ENCODE results near the gene ZNF138.

DNA sequence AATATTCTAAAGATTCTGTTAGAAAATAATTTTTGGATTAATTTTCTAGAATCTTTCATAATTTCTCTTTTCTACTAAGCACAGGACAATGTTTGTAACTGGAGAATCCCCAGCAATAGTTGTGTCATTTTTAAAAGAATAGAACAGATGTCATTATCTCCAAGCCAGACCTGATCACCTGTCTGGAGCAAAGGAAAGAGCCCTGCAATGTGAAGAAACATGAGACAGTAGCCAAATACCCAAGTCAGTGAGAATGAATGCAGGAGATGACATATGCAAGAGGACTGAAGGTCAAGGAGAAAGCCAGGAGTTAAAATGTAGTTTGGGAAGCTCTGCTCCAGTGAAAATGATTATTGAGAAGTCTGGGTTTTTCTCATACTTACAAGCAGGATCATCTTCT is 25.4 kb upstream of the ZNF138 start:
- TF ChIP-seq, protein P1, sequence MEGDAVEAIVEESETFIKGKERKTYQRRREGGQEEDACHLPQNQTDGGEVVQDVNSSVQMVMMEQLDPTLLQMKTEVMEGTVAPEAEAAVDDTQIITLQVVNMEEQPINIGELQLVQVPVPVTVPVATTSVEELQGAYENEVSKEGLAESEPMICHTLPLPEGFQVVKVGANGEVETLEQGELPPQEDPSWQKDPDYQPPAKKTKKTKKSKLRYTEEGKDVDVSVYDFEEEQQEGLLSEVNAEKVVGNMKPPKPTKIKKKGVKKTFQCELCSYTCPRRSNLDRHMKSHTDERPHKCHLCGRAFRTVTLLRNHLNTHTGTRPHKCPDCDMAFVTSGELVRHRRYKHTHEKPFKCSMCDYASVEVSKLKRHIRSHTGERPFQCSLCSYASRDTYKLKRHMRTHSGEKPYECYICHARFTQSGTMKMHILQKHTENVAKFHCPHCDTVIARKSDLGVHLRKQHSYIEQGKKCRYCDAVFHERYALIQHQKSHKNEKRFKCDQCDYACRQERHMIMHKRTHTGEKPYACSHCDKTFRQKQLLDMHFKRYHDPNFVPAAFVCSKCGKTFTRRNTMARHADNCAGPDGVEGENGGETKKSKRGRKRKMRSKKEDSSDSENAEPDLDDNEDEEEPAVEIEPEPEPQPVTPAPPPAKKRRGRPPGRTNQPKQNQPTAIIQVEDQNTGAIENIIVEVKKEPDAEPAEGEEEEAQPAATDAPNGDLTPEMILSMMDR (IDR thresholded peaks at IDR 0.05), result no peak
- TF ChIP-seq POLR2A (IDR thresholded peaks at IDR 0.05), result no peak

Data from right lobe of liver (tissue), 4 donors.